HG02763 (cell line): ENCODE results near the gene RBBP5.

ENCODE experiments used
- ATAC-seq: cut with Tn5 transposase; IDR thresholded peaks from one replicate; pipeline ENCODE4 v1.9.1; 2021; ENCODE audit warnings: mild to moderate bottlenecking, moderate library complexity; ENCODE audit not compliant: unreplicated experiment

Gene RBBP5

GRCh38 chr1:205057808-205058575 is 63.8 kb downstream of the RBBP5 start:
- ATAC-seq = no peak

- no peak for ATAC-seq
Measured at GRCh38 chr1:205056956-205057568, 64.7 kb downstream of the RBBP5 start.

GRCh38 chr1:205056188-205056611 is 65.6 kb downstream of the RBBP5 start:
- ATAC-seq = no peak

- ATAC-seq = no peak
Measured at GRCh38 chr1:205054013-205054412, 67.8 kb downstream of the RBBP5 start.

- no peak for ATAC-seq
Measured at GRCh38 chr1:205053296-205053695, 68.5 kb downstream of the RBBP5 start.

- no peak for ATAC-seq
Measured at GRCh38 chr1:205052690-205053089, 69.1 kb downstream of the RBBP5 start.

- no peak for ATAC-seq
Measured at GRCh38 chr1:205049479-205049878, 72.3 kb downstream of the RBBP5 start.

GRCh38 chr1:205048382-205048781 is 73.4 kb downstream of the RBBP5 start:
- no peak for ATAC-seq

GRCh38 chr1:205047764-205048231 is 74.0 kb downstream of the RBBP5 start:
- ATAC-seq = no peak

- no peak for ATAC-seq
Measured at GRCh38 chr1:205046870-205047269, 74.9 kb downstream of the RBBP5 start.

- ATAC-seq = no peak
Measured at GRCh38 chr1:205045146-205045545, 76.6 kb downstream of the RBBP5 start.

- no peak for ATAC-seq
Measured at GRCh38 chr1:205044741-205045140, 77.0 kb downstream of the RBBP5 start.

GRCh38 chr1:205043866-205044265 is 77.9 kb downstream of the RBBP5 start:
- ATAC-seq = no peak

GRCh38 chr1:205042911-205043806 is 78.6 kb downstream of the RBBP5 start, which contains the start of gene CNTN2:
CNTN2 (plus strand) TSS chr1:205043212; CDS start chr1:205053186, 9,974 bp downstream.
- no peak for ATAC-seq

- no peak for ATAC-seq
Measured at GRCh38 chr1:205041998-205042910, 79.5 kb downstream of the RBBP5 start.

GRCh38 chr1:205041001-205041715 is 80.6 kb downstream of the RBBP5 start:
- ATAC-seq = no peak

GRCh38 chr1:205038132-205038786 is 83.5 kb downstream of the RBBP5 start:
- no peak for ATAC-seq

- ATAC-seq = no peak
Measured at GRCh38 chr1:205037539-205037938, 84.2 kb downstream of the RBBP5 start.
